Fibroblast of lung (primary cell): Measurements from ENCODE around the gene HS1BP3. TPM values are rescaled to one million over a fixed set of nuclear protein-coding genes. Genes with fewer than 3 reads are reported as not detected.

Experiments used
- DNase-seq, 2 donors: peaks; one replicate each; pipeline versions ENCODE4 v3.0.0 to v3.0.0-alpha.2; 2010; ENCODE audit warnings: low read depth in 2 of 2
- H2AFZ ChIP-seq: 2 replicates; pipeline ENCODE4 v1.5.1; 2012; ENCODE audit warnings: low read length, control low read depth, inconsistent platforms
- H3K27ac ChIP-seq: 2 replicates; pipeline ENCODE4 v1.5.1; 2011; ENCODE audit warnings: low read length, control low read depth; ENCODE audit not compliant: insufficient read depth
- H3K27me3 ChIP-seq: 2 replicates; pipeline ENCODE4 v1.5.1; 2011; ENCODE audit warnings: mild to moderate bottlenecking, low read length; ENCODE audit not compliant: control insufficient read depth, insufficient read depth
- H3K36me3 ChIP-seq: 2 replicates; pipeline ENCODE4 v1.5.1; 2011; ENCODE audit warnings: low read length; ENCODE audit not compliant: control insufficient read depth, insufficient read depth
- H3K4me1 ChIP-seq: 2 replicates; pipeline ENCODE4 v1.5.1; 2011; ENCODE audit warnings: low read length; ENCODE audit not compliant: control insufficient read depth, insufficient read depth; ENCODE audit errors: extremely low read depth
- H3K4me2 ChIP-seq: 2 replicates; pipeline ENCODE4 v1.5.1; 2011; ENCODE audit warnings: low read length, control low read depth; ENCODE audit not compliant: insufficient read depth; ENCODE audit errors: extremely low read depth
- H3K4me3 ChIP-seq, 4 experiments: fragments of 200-600 bp in 1 of 4; sonication (generic) in 1 of 4; replicated peaks in 1 of 4; 2 replicates each; pipeline ENCODE4 v1.5.1; 2011 to 2016; ENCODE audit warnings: low read length in 4 of 4, low read depth in 3 of 4, mild to moderate bottlenecking in 3 of 4, control low read depth in 2 of 4, inconsistent platforms in 1 of 4, mixed read lengths in 1 of 4; ENCODE audit not compliant: insufficient read depth in 1 of 4; ENCODE audit errors: control extremely low read depth in 1 of 4
- H3K79me2 ChIP-seq: 2 replicates; pipeline ENCODE4 v1.5.1; 2012; ENCODE audit warnings: mild to moderate bottlenecking, low read length, inconsistent platforms; ENCODE audit not compliant: control insufficient read depth, insufficient read depth
- H3K9ac ChIP-seq: 2 replicates; pipeline ENCODE4 v1.5.1; 2011; ENCODE audit warnings: mild to moderate bottlenecking, low read length, control low read depth; ENCODE audit not compliant: insufficient read depth
- H3K9me3 ChIP-seq: 2 replicates; pipeline ENCODE4 v1.5.1; 2012; ENCODE audit warnings: low read depth, low read length; ENCODE audit not compliant: control insufficient read depth, insufficient read depth
- H4K20me1 ChIP-seq: 2 replicates; pipeline ENCODE4 v1.5.1; 2011; ENCODE audit warnings: low read length; ENCODE audit not compliant: control insufficient read depth, insufficient read depth; ENCODE audit errors: extremely low read depth
- CTCF ChIP-seq, 2 donors: IDR thresholded peaks in 1 of 2; conservative IDR thresholded peaks in 1 of 2; 1 replicate in 1 of 2; 2 replicates in 1 of 2; pipeline ENCODE4 v1.5.1; 2011 to 2012; ENCODE audit warnings: low read length in 2 of 2, control low read depth in 1 of 2, inconsistent platforms in 1 of 2, low read depth in 1 of 2, mild to moderate bottlenecking in 1 of 2
- EZH2 ChIP-seq: IDR thresholded peaks from 2 replicates; pipeline ENCODE4 v1.5.1; 2012; ENCODE audit warnings: low read length, control low read depth, mild to moderate bottlenecking; ENCODE audit errors: missing control alignments
- polyA plus RNA-seq, 2 donors: library from polyadenylated mRNA; depleted of rRNA in 1 of 2; stranded (reverse) in 1 of 2; unstranded in 1 of 2; fragments of >200 nt; gene quantifications; 2 replicates each; pipeline ENCODE4 v1.2.1, GENCODE V29; 2011 to 2012; ENCODE audit warnings: missing spikeins in 1 of 2
- total RNA-seq: library from RNA; depleted of rRNA; stranded (reverse); fragments of >200 nt; gene quantifications from 2 replicates; pipeline ENCODE4 v1.2.1, GENCODE V29; 2014

HS1BP3 gene
- total and polyA plus RNA-seq, 2 donors (not counting 1 experiment from before 2014, with no cell fraction given): 17.8 to 38.1 TPM

- Histone ChIP-seq H2AFZ (no peak overlapping the region), H3K4me3 (no peak overlapping the region), H3K9ac (no peak overlapping the region), H3K79me2 (no peaks in the 10 kb centered on the region), H3K27me3 (no peaks in the 10 kb centered on the region), H3K27ac (no peak overlapping the region), H3K4me2 (no peak overlapping the region), H4K20me1 (no peaks in the 10 kb centered on the region), H3K36me3 (peaks cover 5% of the 10 kb centered on the region), H3K4me1 (peaks cover 27% of the 10 kb centered on the region), H3K9me3 (no peaks in the 10 kb centered on the region)
- TF ChIP-seq EZH2 (no peak), CTCF (conservative IDR thresholded peaks at IDR 0.05 in 1 of 2, IDR thresholded peaks at IDR 0.05 in 1 of 2; ENCODE audit: low read depth in 1 of 2, low read length in 2 of 2) (no peak)
- DNase-seq: no peak
Measured at GRCh38 chr2:20621366-20622295, 29.3 kb downstream of the HS1BP3 start.

GRCh38 chr2:20620696-20621365 is 30.1 kb downstream of the HS1BP3 start:
- H3K27ac ChIP-seq: no peak overlapping the region
- H2AFZ ChIP-seq: no peak overlapping the region
- no peaks in the 10 kb centered on the region for H3K9me3 ChIP-seq
- no peak overlapping the region for H3K4me3 ChIP-seq
- no peaks in the 10 kb centered on the region for H3K79me2 ChIP-seq
- no peak overlapping the region for H3K9ac ChIP-seq
- DNase-seq: no peak
- peaks cover 5% of the 10 kb centered on the region for H3K36me3 ChIP-seq
- TF ChIP-seq CTCF (conservative IDR thresholded peaks at IDR 0.05 in 1 of 2, IDR thresholded peaks at IDR 0.05 in 1 of 2; ENCODE audit: low read depth in 1 of 2, low read length in 2 of 2) (no peak), EZH2 (no peak)
- no peaks in the 10 kb centered on the region for H4K20me1 ChIP-seq
- no peaks in the 10 kb centered on the region for H3K27me3 ChIP-seq
- no peak overlapping the region for H3K4me2 ChIP-seq
- H3K4me1 ChIP-seq: peaks cover 21% of the 10 kb centered on the region

- H3K27ac ChIP-seq: no peak overlapping the region
Measured at GRCh38 chr2:20620271-20620681, 30.6 kb downstream of the HS1BP3 start.

More at GRCh38 chr2:20620271-20620681, 30.6 kb downstream of the HS1BP3 start:
- no peak for DNase-seq
- no peaks in the 10 kb centered on the region for H4K20me1 ChIP-seq
- H3K36me3 ChIP-seq: peaks cover 5% of the 10 kb centered on the region
- H3K9ac ChIP-seq: no peak overlapping the region
- no peak overlapping the region for H2AFZ ChIP-seq
- no peaks in the 10 kb centered on the region for H3K27me3 ChIP-seq
- H3K4me1 ChIP-seq: peaks cover 21% of the 10 kb centered on the region
- no peaks in the 10 kb centered on the region for H3K79me2 ChIP-seq
- H3K4me3 ChIP-seq: no peak overlapping the region
- H3K9me3 ChIP-seq: no peaks in the 10 kb centered on the region
- TF ChIP-seq CTCF (conservative IDR thresholded peaks at IDR 0.05 in 1 of 2, IDR thresholded peaks at IDR 0.05 in 1 of 2; ENCODE audit: low read depth in 1 of 2, low read length in 2 of 2): no peak
- TF ChIP-seq EZH2: no peak
- H3K4me2 ChIP-seq: no peak overlapping the region
